GM12878 (cell line): ENCODE measurements around the gene MCC. TPM values are rescaled to one million over a fixed set of nuclear protein-coding genes. Genes with fewer than 3 reads are reported as not detected.

Experiments used
- ATAC-seq: fragments of 200-7000 bp; cut with Tn5 transposase; 3 replicates; pipeline ENCODE4 v1.9.1; 2020; ENCODE audit warnings: mild to moderate bottlenecking, moderate library complexity
- BruUV-seq: library from RNA; stranded (reverse); fragments of 400-500 nt; replicated peaks from 2 replicates; lab custom pipeline; 2021; lab: Mats Ljungman, UMichigan
- CTCF ChIA-PET: fragments of 300-600 bp; sonication (Branson Sonifier 250); formaldehyde crosslinking; extraction: SDS; loops from one replicate; lab custom pipeline; 2021; ENCODE audit warnings: inconsistent platforms; lab: Yijun Ruan, JAX
- POLR2A ChIA-PET: fragments of 350-600 bp; formaldehyde crosslinking; extraction: SDS; loops from one replicate; lab custom pipeline; 2021; ENCODE audit warnings: inconsistent platforms; lab: Charles Lee
- RAD21 ChIA-PET: fragments of 300-600 bp; sonication (Branson Sonifier 250); formaldehyde crosslinking; loops from one replicate; lab custom pipeline; 2023; ENCODE audit warnings: antibody characterized with exemption; ENCODE audit not compliant: unreplicated experiment; lab: Charles Lee
- SMC1A ChIA-PET: fragments of 300-600 bp; sonication (Branson Sonifier 250); formaldehyde crosslinking; loops from one replicate; lab custom pipeline; 2023; ENCODE audit not compliant: unreplicated experiment, uncharacterized antibody; lab: Charles Lee
- DNase-seq: peaks from one replicate; pipeline ENCODE4 v3.0.0-alpha.2; 2011; ENCODE audit warnings: low read depth, low spot score
- FAIRE-seq: peaks from 3 replicates; lab custom pipeline; 2011; peaks lifted over from hg19 to GRCh38; lab: Jason Lieb, UNC
- H2AFZ ChIP-seq: 2 replicates; pipeline ENCODE4 v1.6.0; 2011; ENCODE audit warnings: low read depth, low read length, control low read depth; ENCODE audit not compliant: control insufficient read depth
- H3K27ac ChIP-seq: 2 replicates; pipeline ENCODE4 v1.5.1; 2011; ENCODE audit warnings: control low read depth; ENCODE audit not compliant: control insufficient read depth, insufficient read depth
- H3K27me3 ChIP-seq, 2 experiments: replicated peaks in 1 of 2; 2 replicates each; pipeline versions ENCODE4 v1.6.0 to v1.6.1; 2011; ENCODE audit warnings: low read length in 1 of 2; ENCODE audit not compliant: control insufficient read depth in 2 of 2, insufficient read depth in 2 of 2
- H3K36me3 ChIP-seq, 2 experiments: 2 replicates each; pipeline ENCODE4 v1.5.1; 2011; ENCODE audit warnings: low read length in 1 of 2; ENCODE audit not compliant: control insufficient read depth in 2 of 2, insufficient read depth in 2 of 2
- H3K4me1 ChIP-seq: 2 replicates; pipeline ENCODE4 v1.6.1; 2011; ENCODE audit warnings: mild to moderate bottlenecking, low read length, moderate library complexity, mixed read lengths; ENCODE audit not compliant: control insufficient read depth, insufficient read depth
- H3K4me2 ChIP-seq: 2 replicates; pipeline ENCODE4 v1.6.0; 2011; ENCODE audit warnings: control low read depth; ENCODE audit not compliant: control insufficient read depth, insufficient read depth
- H3K4me3 ChIP-seq: fragments of 200-600 bp; sonication (generic); 2 replicates; pipeline ENCODE4 v1.5.1; 2016
- H3K79me2 ChIP-seq: 2 replicates; pipeline ENCODE4 v1.6.0; 2011; ENCODE audit warnings: low read length; ENCODE audit not compliant: control insufficient read depth, insufficient read depth
- H3K9ac ChIP-seq: 2 replicates; pipeline ENCODE4 v1.8.0; 2011; ENCODE audit warnings: low read length, control low read depth, mixed read lengths; ENCODE audit not compliant: control insufficient read depth, insufficient read depth
- H3K9me3 ChIP-seq: replicated peaks from 3 replicates; pipeline ENCODE4 v1.5.1; 2011; ENCODE audit warnings: mild to moderate bottlenecking, low read length; ENCODE audit not compliant: control insufficient read depth, insufficient read depth
- H4K20me1 ChIP-seq: 2 replicates; pipeline ENCODE4 v1.6.0; 2011; ENCODE audit not compliant: control insufficient read depth, insufficient read depth
- CEBPZ ChIP-seq: fragments of 150-350 bp; IDR thresholded peaks from 2 replicates; pipeline ENCODE4 v1.6.1; 2016; ENCODE audit warnings: low read depth, low read length
- EZH2 ChIP-seq: IDR thresholded peaks from 2 replicates; pipeline ENCODE4 v1.6.1; 2012; ENCODE audit warnings: low read depth, mild to moderate bottlenecking, control low read depth, inconsistent platforms, low read length, borderline replicate concordance; ENCODE audit not compliant: control insufficient read depth
- KDM1A ChIP-seq: fragments of 200-600 bp; sonication (generic); IDR thresholded peaks from 2 replicates; pipeline ENCODE4 v1.6.1; 2016; ENCODE audit warnings: borderline replicate concordance
- MYC ChIP-seq: IDR thresholded peaks from 2 replicates; pipeline ENCODE4 v1.6.1; 2011; ENCODE audit warnings: mild to moderate bottlenecking, low read length, moderate library complexity, inconsistent platforms; ENCODE audit not compliant: insufficient read depth, insufficient replicate concordance, insufficient read length, severe bottlenecking
- RELA ChIP-seq: fragments of 450-650 bp; IDR thresholded peaks from 2 replicates; pipeline ENCODE4 v1.8.0; 2014; ENCODE audit warnings: borderline replicate concordance; ENCODE audit not compliant: partially characterized antibody
- SP1 ChIP-seq: IDR thresholded peaks from one replicate; pipeline ENCODE4 v1.6.1; 2011; ENCODE audit warnings: low read depth, low read length
- WRNIP1 ChIP-seq: IDR thresholded peaks from 2 replicates; pipeline ENCODE4 v1.6.1; 2011; ENCODE audit warnings: low read depth, low read length, improper control_type of control experiment, borderline replicate concordance
- ZNF24 ChIP-seq: fragments of 450-650 bp; IDR thresholded peaks from 2 replicates; pipeline ENCODE4 v1.6.1; 2017; ENCODE audit warnings: antibody characterized with exemption, mild to moderate bottlenecking
- ZZZ3 ChIP-seq: IDR thresholded peaks from 2 replicates; pipeline ENCODE4 v1.6.1; 2011; ENCODE audit warnings: low read depth; ENCODE audit not compliant: control insufficient read depth, insufficient read length
- WGBS: methylation state at CpG from one replicate; pipeline ENCODE4 v1.1.6; 2016; ENCODE audit warnings: low lambda C conversion rate; ENCODE audit not compliant: insufficient replicate concordance, insufficient coverage; ENCODE audit errors: missing lambda C conversion rate; 5-methylcytosine and 5-hydroxymethylcytosine counted together
- in situ Hi-C: fragments of 300-500 bp; cut with MboI; formaldehyde crosslinking; loops from 9 replicates; pipeline ENCODE4 v1.14.3; 2018; ENCODE audit warnings: mixed read lengths
- intact Hi-C: fragments of 100-400 bp; cut with micrococcal nuclease; formaldehyde crosslinking; loops from one replicate; pipeline ENCODE4 v1.14.2; 2022; ENCODE audit not compliant: unreplicated experiment
- polyA plus RNA-seq, 11 experiments: library from polyadenylated mRNA; depleted of rRNA in 4 of 11; unstranded in 6 of 11; stranded (reverse) in 5 of 11; fragments of >200 nt; fragmentation: Nextera tagmentation in 4 of 11; fragmentation: Illumina TruSeq in 1 of 11; extraction: Ambion mirVana in 4 of 11; extraction: Trizol in 1 of 11; gene quantifications; 1 replicate in 1 of 11; 2 replicates in 10 of 11; pipeline versions ENCODE4 v1.2.1 to v1.2.3, GENCODE V29; 2011 to 2016; ENCODE audit warnings: inconsistent platforms in 2 of 11, missing spikeins in 2 of 11, low read depth in 1 of 11
- total RNA-seq, 4 experiments: library from RNA; depleted of rRNA in 3 of 4; stranded (reverse); fragments of >200 nt in 3 of 4; fragmentation: Illumina TruSeq in 1 of 4; extraction: Trizol in 1 of 4; gene quantifications; 2 replicates each; pipeline versions ENCODE4 v1.2.1 to v1.2.3, GENCODE V29; 2013 to 2021
- TF ChIP-seq, protein P1 (sequence below), 3 experiments: IDR thresholded peaks in 2 of 3; conservative IDR thresholded peaks in 1 of 3; 2 replicates each; pipeline ENCODE4 v1.5.1; 2011; ENCODE audit warnings: low read depth in 3 of 3, low read length in 3 of 3, mild to moderate bottlenecking in 3 of 3, control low read depth in 2 of 3, moderate library complexity in 2 of 3, inconsistent platforms in 1 of 3, mixed read lengths in 1 of 3; ENCODE audit not compliant: control insufficient read depth in 2 of 3, insufficient read depth in 1 of 3; ENCODE audit errors: extremely low read depth in 1 of 3
- TF ChIP-seq, protein P2 (sequence below): IDR thresholded peaks from 2 replicates; pipeline ENCODE4 v1.6.1; 2012; ENCODE audit warnings: low read depth, low read length, improper control_type of control experiment

MCC gene
- total and polyA plus RNA-seq, 10 of the 15 experiments (the other 5 are each of a cell fraction or from before 2014, with no cell fraction given), result 0.03 to 0.86 (median 0.16) TPM

DNA sequence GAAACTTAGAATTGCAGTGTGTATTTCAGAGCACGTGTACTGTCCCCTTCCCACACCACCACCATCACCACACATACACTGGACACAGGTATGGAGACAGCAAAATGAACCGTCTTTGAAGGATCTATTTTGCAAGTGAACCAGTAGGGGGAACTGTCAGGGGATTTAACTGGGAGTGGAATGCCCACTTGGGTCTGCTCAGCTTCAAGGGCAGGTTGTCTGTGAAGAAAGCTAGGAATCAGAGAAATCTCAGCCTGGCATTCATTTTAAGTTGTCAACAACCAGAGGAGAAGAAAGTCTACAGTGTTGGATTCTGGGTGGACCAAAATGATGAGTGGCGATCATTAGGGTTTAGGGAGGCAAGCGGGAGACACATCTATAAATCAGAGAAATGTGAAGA, 364.6 kb downstream of the MCC start:
- H3K9me3 ChIP-seq, result no peaks in the 10 kb centered on the region
- no peak for DNase-seq
- no TSS peak for BruUV-seq
- no peaks in the 10 kb centered on the region for H4K20me1 ChIP-seq
- SMC1A ChIA-PET, result no interaction called here
- CTCF ChIA-PET, result interaction anchor here (0.8 to 1.7 kb wide), 2 partner anchors 13 to 128 kb away, joined by 3 to 4 read pairs; no protein-coding TSS in a partner anchor
- H2AFZ ChIP-seq, result no peak overlapping the region
- no peak for TF ChIP-seq SP1
- TF ChIP-seq, protein P1, sequence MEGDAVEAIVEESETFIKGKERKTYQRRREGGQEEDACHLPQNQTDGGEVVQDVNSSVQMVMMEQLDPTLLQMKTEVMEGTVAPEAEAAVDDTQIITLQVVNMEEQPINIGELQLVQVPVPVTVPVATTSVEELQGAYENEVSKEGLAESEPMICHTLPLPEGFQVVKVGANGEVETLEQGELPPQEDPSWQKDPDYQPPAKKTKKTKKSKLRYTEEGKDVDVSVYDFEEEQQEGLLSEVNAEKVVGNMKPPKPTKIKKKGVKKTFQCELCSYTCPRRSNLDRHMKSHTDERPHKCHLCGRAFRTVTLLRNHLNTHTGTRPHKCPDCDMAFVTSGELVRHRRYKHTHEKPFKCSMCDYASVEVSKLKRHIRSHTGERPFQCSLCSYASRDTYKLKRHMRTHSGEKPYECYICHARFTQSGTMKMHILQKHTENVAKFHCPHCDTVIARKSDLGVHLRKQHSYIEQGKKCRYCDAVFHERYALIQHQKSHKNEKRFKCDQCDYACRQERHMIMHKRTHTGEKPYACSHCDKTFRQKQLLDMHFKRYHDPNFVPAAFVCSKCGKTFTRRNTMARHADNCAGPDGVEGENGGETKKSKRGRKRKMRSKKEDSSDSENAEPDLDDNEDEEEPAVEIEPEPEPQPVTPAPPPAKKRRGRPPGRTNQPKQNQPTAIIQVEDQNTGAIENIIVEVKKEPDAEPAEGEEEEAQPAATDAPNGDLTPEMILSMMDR (IDR thresholded peaks at IDR 0.05 in 2 of 3, conservative IDR thresholded peaks at IDR 0.05 in 1 of 3; ENCODE audit: control insufficient read depth in 2 of 3, extremely low read depth in 1 of 3, insufficient read depth in 1 of 3, low read depth in 3 of 3, low read length in 3 of 3), result peak; percentile 9 to 19 (median 19); a peak in 2 of 6 replicates
- TF ChIP-seq, all 136 proteins: peak for 1
- intact Hi-C loops (no loop called here), in situ Hi-C loops (no loop called here)
- no peaks in the 10 kb centered on the region for H3K36me3 ChIP-seq
- peaks cover 0 to 5% of the 10 kb centered on the region in 2 experiments; a peak in 2 of 4 replicates for H3K27me3 ChIP-seq
- 41% methylated on average over 4 of the region's 4 CpGs for WGBS
- H3K4me1 ChIP-seq, result no peaks in the 10 kb centered on the region
- ChIA-PET POLR2A (no interaction called here), RAD21 (no interaction called here)
- no peak overlapping the region for H3K4me2 ChIP-seq
- ATAC-seq (peak; percentile 41; the same call in 1 of the 3 replicates), FAIRE-seq (no peak)
- H3K27ac ChIP-seq, result no peak overlapping the region
- no peak overlapping the region for H3K4me3 ChIP-seq
- no peaks in the 10 kb centered on the region for H3K79me2 ChIP-seq
- no peak overlapping the region for H3K9ac ChIP-seq

DNA sequence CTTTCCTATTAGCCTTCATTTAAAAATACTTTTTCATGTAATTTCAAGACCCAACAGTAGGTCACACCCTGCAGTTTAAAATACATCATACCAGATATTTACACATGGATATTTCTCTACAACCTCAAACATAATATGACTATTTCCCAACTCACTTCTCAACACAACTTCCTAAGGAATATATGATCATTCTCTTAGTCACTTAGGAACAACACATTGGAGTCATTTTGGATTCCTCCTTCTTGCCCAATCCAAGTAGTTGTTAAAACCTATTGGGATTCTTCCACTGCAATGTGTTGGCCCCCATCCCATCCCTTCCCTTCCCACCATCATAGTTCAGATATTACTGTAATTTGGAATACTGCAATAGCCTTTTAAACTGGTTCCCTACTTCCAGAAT, 366.2 kb downstream of the MCC start:
- FAIRE-seq, result no peak
- Histone ChIP-seq H2AFZ (no peak overlapping the region), H3K4me2 (no peak overlapping the region), H3K4me1 (no peaks in the 10 kb centered on the region), H3K4me3 (no peak overlapping the region), H3K79me2 (no peaks in the 10 kb centered on the region), H3K9me3 (no peaks in the 10 kb centered on the region), H3K36me3 (no peaks in the 10 kb centered on the region), H3K9ac (no peak overlapping the region), H4K20me1 (no peaks in the 10 kb centered on the region), H3K27me3 (peaks cover 0 to 5% of the 10 kb centered on the region in 2 experiments; a peak in 2 of 4 replicates), H3K27ac (no peak overlapping the region)
- ChIA-PET CTCF (no interaction called here), SMC1A (no interaction called here), POLR2A (no interaction called here), RAD21 (no interaction called here)
- intact Hi-C loops, result no loop called here
- no peak for ATAC-seq
- DNase-seq, result no peak
- no TSS peak for BruUV-seq
- in situ Hi-C loops, result no loop called here
- TF ChIP-seq KDM1A (no peak), RELA (no peak), ZZZ3 (no peak), CEBPZ (no peak), WRNIP1 (no peak), EZH2 (no peak), MYC (no peak), ZNF24 (no peak)
- TF ChIP-seq, protein P2, sequence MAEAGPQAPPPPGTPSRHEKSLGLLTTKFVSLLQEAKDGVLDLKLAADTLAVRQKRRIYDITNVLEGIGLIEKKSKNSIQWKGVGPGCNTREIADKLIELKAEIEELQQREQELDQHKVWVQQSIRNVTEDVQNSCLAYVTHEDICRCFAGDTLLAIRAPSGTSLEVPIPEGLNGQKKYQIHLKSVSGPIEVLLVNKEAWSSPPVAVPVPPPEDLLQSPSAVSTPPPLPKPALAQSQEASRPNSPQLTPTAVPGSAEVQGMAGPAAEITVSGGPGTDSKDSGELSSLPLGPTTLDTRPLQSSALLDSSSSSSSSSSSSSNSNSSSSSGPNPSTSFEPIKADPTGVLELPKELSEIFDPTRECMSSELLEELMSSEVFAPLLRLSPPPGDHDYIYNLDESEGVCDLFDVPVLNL, result no peak
